HL-60 (cell line): ENCODE data around the gene PAQR4.
"Not testable (repeated sequence)": the region's sequence is repeated elsewhere in the genome, so short reads cannot be mapped to it uniquely, and the experiment has no call there.

Experiments
- DNase-seq, 2 experiments: peaks; one replicate each; pipeline ENCODE4 v3.0.0-alpha.2; 2010 to 2020; ENCODE audit warnings: low read depth in 1 of 2, low spot score in 1 of 2
- H3K27ac ChIP-seq: fragments of 250-450 bp; sonication (Bioruptor Pico); replicated peaks from 2 replicates; pipeline ENCODE4 v1.5.1; 2020; ENCODE audit warnings: mild to moderate bottlenecking, moderate library complexity
- H3K27me3 ChIP-seq: fragments of 250-450 bp; sonication (Bioruptor Pico); 2 replicates; pipeline ENCODE4 v1.5.1; 2021; ENCODE audit warnings: mild to moderate bottlenecking, moderate library complexity; ENCODE audit not compliant: insufficient read depth, poor library complexity, severe bottlenecking
- H3K4me3 ChIP-seq: replicated peaks from 2 replicates; pipeline ENCODE4 v1.5.1; 2011; ENCODE audit warnings: mild to moderate bottlenecking, control low read depth, low read length; ENCODE audit not compliant: insufficient read depth
- GABPA ChIP-seq: IDR thresholded peaks from 2 replicates; pipeline ENCODE4 v1.6.1; 2012; ENCODE audit warnings: low read depth
- POLR2AphosphoS5 ChIP-seq: IDR thresholded peaks from 2 replicates; pipeline ENCODE4 v1.6.1; 2012; ENCODE audit warnings: low read depth
- SPI1 ChIP-seq: IDR thresholded peaks from 2 replicates; pipeline ENCODE4 v1.6.1; 2012; ENCODE audit warnings: low read depth, mild to moderate bottlenecking, borderline replicate concordance
- TF ChIP-seq, protein P1 (sequence below): IDR thresholded peaks from one replicate; pipeline ENCODE4 v1.5.1; 2011; ENCODE audit warnings: low read length, control low read depth, inconsistent platforms; ENCODE audit not compliant: insufficient read depth
- TF ChIP-seq, protein P2 (sequence below): IDR thresholded peaks from 2 replicates; pipeline ENCODE4 v1.6.1; 2012; ENCODE audit warnings: low read depth; ENCODE audit not compliant: insufficient replicate concordance

Gene PAQR4

DNA sequence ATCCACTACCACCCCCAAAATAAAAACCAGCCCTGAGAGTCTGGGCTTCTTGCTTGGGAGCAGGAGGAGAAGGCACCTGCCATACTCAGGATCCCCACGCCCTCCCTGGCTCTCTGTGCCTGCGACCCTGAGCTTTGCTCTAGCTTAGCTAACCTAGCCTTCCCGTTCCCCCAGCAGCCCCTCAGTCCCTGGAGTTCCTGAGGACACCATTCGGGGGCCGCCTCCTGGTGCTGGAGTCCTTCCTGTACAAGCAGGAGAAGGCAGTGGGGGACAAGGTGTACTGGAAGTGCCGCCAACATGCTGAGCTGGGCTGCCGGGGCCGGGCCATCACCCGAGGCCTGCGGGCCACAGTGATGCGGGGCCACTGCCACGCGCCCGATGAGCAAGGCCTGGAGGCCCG is 38.9 kb upstream of the PAQR4 start:
- no peak overlapping the region for H3K27ac ChIP-seq
- no peak for DNase-seq
- H3K4me3 ChIP-seq, result no peak overlapping the region
- H3K27me3 ChIP-seq, result no peaks in the 10 kb centered on the region
- TF ChIP-seq, protein P1, sequence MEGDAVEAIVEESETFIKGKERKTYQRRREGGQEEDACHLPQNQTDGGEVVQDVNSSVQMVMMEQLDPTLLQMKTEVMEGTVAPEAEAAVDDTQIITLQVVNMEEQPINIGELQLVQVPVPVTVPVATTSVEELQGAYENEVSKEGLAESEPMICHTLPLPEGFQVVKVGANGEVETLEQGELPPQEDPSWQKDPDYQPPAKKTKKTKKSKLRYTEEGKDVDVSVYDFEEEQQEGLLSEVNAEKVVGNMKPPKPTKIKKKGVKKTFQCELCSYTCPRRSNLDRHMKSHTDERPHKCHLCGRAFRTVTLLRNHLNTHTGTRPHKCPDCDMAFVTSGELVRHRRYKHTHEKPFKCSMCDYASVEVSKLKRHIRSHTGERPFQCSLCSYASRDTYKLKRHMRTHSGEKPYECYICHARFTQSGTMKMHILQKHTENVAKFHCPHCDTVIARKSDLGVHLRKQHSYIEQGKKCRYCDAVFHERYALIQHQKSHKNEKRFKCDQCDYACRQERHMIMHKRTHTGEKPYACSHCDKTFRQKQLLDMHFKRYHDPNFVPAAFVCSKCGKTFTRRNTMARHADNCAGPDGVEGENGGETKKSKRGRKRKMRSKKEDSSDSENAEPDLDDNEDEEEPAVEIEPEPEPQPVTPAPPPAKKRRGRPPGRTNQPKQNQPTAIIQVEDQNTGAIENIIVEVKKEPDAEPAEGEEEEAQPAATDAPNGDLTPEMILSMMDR, result no peak
- no peak for TF ChIP-seq POLR2AphosphoS5
- TF ChIP-seq, protein P2, sequence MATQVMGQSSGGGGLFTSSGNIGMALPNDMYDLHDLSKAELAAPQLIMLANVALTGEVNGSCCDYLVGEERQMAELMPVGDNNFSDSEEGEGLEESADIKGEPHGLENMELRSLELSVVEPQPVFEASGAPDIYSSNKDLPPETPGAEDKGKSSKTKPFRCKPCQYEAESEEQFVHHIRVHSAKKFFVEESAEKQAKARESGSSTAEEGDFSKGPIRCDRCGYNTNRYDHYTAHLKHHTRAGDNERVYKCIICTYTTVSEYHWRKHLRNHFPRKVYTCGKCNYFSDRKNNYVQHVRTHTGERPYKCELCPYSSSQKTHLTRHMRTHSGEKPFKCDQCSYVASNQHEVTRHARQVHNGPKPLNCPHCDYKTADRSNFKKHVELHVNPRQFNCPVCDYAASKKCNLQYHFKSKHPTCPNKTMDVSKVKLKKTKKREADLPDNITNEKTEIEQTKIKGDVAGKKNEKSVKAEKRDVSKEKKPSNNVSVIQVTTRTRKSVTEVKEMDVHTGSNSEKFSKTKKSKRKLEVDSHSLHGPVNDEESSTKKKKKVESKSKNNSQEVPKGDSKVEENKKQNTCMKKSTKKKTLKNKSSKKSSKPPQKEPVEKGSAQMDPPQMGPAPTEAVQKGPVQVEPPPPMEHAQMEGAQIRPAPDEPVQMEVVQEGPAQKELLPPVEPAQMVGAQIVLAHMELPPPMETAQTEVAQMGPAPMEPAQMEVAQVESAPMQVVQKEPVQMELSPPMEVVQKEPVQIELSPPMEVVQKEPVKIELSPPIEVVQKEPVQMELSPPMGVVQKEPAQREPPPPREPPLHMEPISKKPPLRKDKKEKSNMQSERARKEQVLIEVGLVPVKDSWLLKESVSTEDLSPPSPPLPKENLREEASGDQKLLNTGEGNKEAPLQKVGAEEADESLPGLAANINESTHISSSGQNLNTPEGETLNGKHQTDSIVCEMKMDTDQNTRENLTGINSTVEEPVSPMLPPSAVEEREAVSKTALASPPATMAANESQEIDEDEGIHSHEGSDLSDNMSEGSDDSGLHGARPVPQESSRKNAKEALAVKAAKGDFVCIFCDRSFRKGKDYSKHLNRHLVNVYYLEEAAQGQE, result no peak
- TF ChIP-seq SPI1, result no peak
- no peak for TF ChIP-seq GABPA

DNA sequence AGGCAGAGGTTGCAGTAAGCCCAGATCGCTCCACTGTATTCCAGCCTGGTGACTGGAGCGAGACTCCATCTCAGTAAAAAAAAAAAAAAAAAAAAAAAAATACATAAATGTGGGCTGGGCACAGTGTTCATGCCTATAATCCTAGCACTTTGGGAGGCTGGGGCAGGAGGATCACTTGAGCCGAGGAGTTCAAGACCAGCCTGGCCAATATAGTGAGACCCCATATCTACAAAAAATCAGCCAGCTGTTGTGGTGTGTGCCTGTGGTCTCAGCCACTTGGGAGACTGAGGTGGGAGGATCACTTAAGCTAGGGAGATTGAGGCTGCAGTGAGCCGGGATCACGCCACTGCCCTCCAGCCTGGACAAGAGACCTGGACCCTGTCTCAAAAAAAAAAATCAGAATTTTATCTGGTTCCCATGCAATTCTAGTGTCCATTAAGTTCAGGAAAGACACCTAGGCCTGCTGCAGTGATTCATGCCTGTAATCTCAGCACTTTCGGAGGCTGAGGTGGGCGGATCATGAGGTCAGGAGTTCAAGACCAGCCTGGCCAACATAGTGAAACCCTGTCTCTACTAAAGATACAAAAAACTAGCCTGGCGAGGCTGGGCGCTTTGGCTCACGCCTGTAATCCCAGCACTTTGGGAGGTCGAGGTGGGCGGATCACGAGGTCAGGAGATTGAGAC is 37.8 kb upstream of the PAQR4 start:
- not testable (repeated sequence) for H3K4me3 ChIP-seq, H3K27ac ChIP-seq, H3K27me3 ChIP-seq, DNase-seq

DNA sequence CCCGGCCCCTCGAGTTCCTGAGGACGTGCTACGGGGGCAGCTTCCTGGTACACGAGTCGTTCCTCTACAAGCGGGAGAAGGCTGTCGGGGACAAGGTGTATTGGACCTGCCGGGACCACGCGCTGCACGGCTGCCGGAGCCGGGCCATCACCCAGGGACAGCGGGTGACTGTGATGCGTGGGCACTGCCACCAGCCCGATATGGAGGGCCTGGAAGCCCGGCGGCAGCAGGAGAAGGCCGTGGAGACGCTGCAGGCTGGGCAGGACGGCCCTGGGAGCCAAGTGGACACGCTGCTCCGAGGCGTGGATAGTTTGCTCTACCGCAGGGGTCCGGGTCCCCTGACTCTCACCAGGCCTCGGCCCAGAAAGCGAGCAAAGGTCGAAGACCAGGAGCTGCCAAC is 36.0 kb upstream of the PAQR4 start:
- no peak overlapping the region for H3K4me3 ChIP-seq
- no peaks in the 10 kb centered on the region for H3K27me3 ChIP-seq
- no peak overlapping the region for H3K27ac ChIP-seq
- TF ChIP-seq, protein P2, result no peak
- TF ChIP-seq GABPA, result no peak
- TF ChIP-seq POLR2AphosphoS5, result no peak
- TF ChIP-seq, protein P1, result no peak
- no peak for TF ChIP-seq SPI1
- no peak for DNase-seq

DNA sequence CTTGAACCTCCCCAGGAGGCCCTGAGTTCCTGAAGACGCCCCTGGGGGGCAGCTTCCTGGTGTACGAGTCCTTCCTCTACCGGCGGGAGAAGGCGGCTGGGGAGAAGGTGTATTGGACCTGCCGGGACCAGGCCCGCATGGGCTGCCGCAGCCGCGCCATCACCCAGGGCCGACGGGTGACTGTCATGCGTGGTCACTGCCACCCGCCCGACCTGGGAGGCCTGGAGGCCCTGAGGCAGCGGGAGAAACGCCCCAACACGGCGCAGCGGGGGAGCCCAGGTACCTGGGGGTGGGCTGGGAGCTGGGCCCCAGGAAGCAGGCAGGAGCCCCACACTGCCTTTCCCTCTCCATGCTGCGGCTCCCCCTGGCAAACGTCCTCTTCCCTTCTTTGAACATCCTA is 35.4 kb upstream of the PAQR4 start:
- TF ChIP-seq, protein P1, result no peak
- TF ChIP-seq, protein P2, result no peak
- no peak for TF ChIP-seq SPI1
- TF ChIP-seq GABPA, result no peak
- no peak for TF ChIP-seq POLR2AphosphoS5

More for the DNA sequence above, 35.4 kb upstream of the PAQR4 start:
- Histone ChIP-seq H3K4me3 (no peak overlapping the region), H3K27me3 (no peaks in the 10 kb centered on the region), H3K27ac (no peak overlapping the region)
- DNase-seq, result no peak
